ENCODE data around the gene VRK2. TPM values are rescaled to one million over a fixed set of nuclear protein-coding genes. Genes with fewer than 3 reads are reported as not detected.

VRK2 gene
- total and polyA plus RNA-seq, 2 experiments from 2014 or later, result 19.0 to 22.5 TPM

DNA sequence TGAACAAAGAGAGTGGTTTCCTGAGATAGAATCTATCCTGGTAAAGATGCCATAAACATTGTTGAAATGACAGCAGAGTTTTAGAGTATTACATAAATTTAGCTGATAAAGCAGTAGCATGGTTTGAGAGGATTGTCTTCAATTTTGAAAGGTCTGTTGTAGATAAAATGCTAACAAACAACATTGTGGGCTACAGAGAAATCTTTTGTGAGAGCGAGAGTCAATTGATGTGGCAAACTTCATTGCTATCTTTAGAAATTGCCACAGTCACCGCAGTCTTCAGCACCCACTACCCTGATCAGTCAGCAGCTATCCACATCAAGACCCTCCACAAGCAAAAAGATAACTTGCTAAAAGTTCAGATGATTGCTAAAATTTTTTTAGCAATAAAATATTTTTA, 17.5 kb downstream of the VRK2 start (continued):
- TF ChIP-seq, protein P1, sequence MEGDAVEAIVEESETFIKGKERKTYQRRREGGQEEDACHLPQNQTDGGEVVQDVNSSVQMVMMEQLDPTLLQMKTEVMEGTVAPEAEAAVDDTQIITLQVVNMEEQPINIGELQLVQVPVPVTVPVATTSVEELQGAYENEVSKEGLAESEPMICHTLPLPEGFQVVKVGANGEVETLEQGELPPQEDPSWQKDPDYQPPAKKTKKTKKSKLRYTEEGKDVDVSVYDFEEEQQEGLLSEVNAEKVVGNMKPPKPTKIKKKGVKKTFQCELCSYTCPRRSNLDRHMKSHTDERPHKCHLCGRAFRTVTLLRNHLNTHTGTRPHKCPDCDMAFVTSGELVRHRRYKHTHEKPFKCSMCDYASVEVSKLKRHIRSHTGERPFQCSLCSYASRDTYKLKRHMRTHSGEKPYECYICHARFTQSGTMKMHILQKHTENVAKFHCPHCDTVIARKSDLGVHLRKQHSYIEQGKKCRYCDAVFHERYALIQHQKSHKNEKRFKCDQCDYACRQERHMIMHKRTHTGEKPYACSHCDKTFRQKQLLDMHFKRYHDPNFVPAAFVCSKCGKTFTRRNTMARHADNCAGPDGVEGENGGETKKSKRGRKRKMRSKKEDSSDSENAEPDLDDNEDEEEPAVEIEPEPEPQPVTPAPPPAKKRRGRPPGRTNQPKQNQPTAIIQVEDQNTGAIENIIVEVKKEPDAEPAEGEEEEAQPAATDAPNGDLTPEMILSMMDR (conservative IDR thresholded peaks at IDR 0.05; ENCODE audit: low read depth in 2 of 2), result no peak
- no peak for TF ChIP-seq ZNF331 (CRISPR knock-in tag; IDR thresholded peaks at IDR 0.05; ENCODE audit: low read depth)
- TF ChIP-seq POLR2AphosphoS5 (IDR thresholded peaks at IDR 0.05; ENCODE audit: low read depth), result no peak
- no peak for TF ChIP-seq NANOG (IDR thresholded peaks at IDR 0.05; ENCODE audit: borderline replicate concordance)
- TF ChIP-seq, protein P2, sequence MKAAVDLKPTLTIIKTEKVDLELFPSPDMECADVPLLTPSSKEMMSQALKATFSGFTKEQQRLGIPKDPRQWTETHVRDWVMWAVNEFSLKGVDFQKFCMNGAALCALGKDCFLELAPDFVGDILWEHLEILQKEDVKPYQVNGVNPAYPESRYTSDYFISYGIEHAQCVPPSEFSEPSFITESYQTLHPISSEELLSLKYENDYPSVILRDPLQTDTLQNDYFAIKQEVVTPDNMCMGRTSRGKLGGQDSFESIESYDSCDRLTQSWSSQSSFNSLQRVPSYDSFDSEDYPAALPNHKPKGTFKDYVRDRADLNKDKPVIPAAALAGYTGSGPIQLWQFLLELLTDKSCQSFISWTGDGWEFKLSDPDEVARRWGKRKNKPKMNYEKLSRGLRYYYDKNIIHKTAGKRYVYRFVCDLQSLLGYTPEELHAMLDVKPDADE (IDR thresholded peaks at IDR 0.05), result no peak
- TF ChIP-seq EZH2phosphoT487 (IDR thresholded peaks at IDR 0.05; ENCODE audit: unreplicated experiment), result no peak
- TF ChIP-seq EZH2 (IDR thresholded peaks at IDR 0.05; ENCODE audit: low read depth, unreplicated experiment), result no peak
- TF ChIP-seq CREB1 (CRISPR knock-in tag; IDR thresholded peaks at IDR 0.05; ENCODE audit: low read depth), result no peak
- no peak for TF ChIP-seq JUNB (IDR thresholded peaks at IDR 0.05; ENCODE audit: unreplicated experiment)
- TF ChIP-seq, protein P3, sequence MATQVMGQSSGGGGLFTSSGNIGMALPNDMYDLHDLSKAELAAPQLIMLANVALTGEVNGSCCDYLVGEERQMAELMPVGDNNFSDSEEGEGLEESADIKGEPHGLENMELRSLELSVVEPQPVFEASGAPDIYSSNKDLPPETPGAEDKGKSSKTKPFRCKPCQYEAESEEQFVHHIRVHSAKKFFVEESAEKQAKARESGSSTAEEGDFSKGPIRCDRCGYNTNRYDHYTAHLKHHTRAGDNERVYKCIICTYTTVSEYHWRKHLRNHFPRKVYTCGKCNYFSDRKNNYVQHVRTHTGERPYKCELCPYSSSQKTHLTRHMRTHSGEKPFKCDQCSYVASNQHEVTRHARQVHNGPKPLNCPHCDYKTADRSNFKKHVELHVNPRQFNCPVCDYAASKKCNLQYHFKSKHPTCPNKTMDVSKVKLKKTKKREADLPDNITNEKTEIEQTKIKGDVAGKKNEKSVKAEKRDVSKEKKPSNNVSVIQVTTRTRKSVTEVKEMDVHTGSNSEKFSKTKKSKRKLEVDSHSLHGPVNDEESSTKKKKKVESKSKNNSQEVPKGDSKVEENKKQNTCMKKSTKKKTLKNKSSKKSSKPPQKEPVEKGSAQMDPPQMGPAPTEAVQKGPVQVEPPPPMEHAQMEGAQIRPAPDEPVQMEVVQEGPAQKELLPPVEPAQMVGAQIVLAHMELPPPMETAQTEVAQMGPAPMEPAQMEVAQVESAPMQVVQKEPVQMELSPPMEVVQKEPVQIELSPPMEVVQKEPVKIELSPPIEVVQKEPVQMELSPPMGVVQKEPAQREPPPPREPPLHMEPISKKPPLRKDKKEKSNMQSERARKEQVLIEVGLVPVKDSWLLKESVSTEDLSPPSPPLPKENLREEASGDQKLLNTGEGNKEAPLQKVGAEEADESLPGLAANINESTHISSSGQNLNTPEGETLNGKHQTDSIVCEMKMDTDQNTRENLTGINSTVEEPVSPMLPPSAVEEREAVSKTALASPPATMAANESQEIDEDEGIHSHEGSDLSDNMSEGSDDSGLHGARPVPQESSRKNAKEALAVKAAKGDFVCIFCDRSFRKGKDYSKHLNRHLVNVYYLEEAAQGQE (IDR thresholded peaks at IDR 0.05; ENCODE audit: unreplicated experiment), result no peak
- no peak for TF ChIP-seq ZNF114 (CRISPR knock-in tag; IDR thresholded peaks at IDR 0.05)

DNA sequence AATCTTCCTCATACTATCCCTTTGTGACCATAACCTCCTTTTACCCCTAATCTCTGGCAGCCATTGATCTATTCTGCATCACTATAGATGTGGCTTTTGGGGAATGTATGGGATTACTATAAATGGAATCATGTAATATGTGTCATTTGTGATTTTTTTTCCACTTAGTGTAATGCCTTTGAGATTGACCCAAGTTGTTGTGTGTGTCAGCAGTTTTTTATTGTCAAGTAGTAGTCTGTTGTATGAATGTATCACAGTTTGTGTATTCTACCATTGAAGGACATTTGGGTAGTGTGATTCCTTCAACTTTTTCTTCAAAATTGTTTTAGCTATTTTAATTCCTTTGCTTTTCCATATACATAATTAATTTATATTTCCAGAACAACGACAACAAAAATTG, 18.6 kb downstream of the VRK2 start:
- no peaks in the 10 kb centered on the region for H3K27me3 ChIP-seq (ENCODE audit: insufficient read depth)
- Mint-ChIP-seq H3K4me1 (no peaks in the 10 kb centered on the region), H3K27ac (no peak overlapping the region), H3K36me3 (ENCODE audit: low read depth) (0 out of 3 replicates have a peak, but pooled peaks cover 3% of the 10 kb centered on the region), H3K9me3 (no peaks in the 10 kb centered on the region), H3K4me3 (no peak overlapping the region), H3K27me3 (ENCODE audit: insufficient read depth, low read depth, poor library complexity) (no peaks in the 10 kb centered on the region)
- H3K79me2 ChIP-seq (replicated peaks; ENCODE audit: insufficient read depth), result no peaks in the 10 kb centered on the region
- H3K4me1 ChIP-seq (ENCODE audit: insufficient read depth), result no peaks in the 10 kb centered on the region
- H3K4me3 ChIP-seq, result no peak overlapping the region
- no peaks in the 10 kb centered on the region for H4K20me1 ChIP-seq (replicated peaks; ENCODE audit: insufficient read depth)
- ATAC-seq (no peak), DNase-seq (ENCODE audit: low spot score) (no peak)
- no peaks in the 10 kb centered on the region for H3K9me2 ChIP-seq (ENCODE audit: insufficient read depth)
- H3K27ac ChIP-seq (ENCODE audit: low read depth), result no peak overlapping the region
- no peaks in the 10 kb centered on the region for H3K36me3 ChIP-seq (ENCODE audit: insufficient read depth)
- TF ChIP-seq, protein P4, sequence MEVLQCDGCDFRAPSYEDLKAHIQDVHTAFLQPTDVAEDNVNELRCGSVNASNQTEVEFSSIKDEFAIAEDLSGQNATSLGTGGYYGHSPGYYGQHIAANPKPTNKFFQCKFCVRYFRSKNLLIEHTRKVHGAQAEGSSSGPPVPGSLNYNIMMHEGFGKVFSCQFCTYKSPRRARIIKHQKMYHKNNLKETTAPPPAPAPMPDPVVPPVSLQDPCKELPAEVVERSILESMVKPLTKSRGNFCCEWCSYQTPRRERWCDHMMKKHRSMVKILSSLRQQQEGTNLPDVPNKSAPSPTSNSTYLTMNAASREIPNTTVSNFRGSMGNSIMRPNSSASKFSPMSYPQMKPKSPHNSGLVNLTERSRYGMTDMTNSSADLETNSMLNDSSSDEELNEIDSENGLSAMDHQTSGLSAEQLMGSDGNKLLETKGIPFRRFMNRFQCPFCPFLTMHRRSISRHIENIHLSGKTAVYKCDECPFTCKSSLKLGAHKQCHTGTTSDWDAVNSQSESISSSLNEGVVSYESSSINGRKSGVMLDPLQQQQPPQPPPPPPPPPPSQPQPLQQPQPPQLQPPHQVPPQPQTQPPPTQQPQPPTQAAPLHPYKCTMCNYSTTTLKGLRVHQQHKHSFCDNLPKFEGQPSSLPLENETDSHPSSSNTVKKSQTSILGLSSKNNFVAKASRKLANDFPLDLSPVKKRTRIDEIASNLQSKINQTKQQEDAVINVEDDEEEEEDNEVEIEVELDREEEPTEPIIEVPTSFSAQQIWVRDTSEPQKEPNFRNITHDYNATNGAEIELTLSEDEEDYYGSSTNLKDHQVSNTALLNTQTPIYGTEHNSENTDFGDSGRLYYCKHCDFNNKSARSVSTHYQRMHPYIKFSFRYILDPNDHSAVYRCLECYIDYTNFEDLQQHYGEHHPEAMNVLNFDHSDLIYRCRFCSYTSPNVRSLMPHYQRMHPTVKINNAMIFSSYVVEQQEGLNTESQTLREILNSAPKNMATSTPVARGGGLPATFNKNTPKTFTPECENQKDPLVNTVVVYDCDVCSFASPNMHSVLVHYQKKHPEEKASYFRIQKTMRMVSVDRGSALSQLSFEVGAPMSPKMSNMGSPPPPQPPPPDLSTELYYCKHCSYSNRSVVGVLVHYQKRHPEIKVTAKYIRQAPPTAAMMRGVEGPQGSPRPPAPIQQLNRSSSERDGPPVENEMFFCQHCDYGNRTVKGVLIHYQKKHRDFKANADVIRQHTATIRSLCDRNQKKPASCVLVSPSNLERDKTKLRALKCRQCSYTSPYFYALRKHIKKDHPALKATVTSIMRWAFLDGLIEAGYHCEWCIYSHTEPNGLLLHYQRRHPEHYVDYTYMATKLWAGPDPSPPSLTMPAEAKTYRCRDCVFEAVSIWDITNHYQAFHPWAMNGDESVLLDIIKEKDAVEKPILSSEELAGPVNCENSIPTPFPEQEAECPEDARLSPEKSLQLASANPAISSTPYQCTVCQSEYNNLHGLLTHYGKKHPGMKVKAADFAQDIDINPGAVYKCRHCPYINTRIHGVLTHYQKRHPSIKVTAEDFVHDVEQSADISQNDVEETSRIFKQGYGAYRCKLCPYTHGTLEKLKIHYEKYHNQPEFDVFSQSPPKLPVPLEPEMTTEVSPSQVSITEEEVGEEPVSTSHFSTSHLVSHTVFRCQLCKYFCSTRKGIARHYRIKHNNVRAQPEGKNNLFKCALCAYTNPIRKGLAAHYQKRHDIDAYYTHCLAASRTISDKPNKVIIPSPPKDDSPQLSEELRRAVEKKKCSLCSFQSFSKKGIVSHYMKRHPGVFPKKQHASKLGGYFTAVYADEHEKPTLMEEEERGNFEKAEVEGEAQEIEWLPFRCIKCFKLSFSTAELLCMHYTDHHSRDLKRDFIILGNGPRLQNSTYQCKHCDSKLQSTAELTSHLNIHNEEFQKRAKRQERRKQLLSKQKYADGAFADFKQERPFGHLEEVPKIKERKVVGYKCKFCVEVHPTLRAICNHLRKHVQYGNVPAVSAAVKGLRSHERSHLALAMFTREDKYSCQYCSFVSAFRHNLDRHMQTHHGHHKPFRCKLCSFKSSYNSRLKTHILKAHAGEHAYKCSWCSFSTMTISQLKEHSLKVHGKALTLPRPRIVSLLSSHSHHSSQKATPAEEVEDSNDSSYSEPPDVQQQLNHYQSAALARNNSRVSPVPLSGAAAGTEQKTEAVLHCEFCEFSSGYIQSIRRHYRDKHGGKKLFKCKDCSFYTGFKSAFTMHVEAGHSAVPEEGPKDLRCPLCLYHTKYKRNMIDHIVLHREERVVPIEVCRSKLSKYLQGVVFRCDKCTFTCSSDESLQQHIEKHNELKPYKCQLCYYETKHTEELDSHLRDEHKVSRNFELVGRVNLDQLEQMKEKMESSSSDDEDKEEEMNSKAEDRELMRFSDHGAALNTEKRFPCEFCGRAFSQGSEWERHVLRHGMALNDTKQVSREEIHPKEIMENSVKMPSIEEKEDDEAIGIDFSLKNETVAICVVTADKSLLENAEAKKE (CRISPR knock-in tag; IDR thresholded peaks at IDR 0.05), result no peak
- H2AFZ ChIP-seq, result no peak overlapping the region
- no peaks in the 10 kb centered on the region for H3F3A ChIP-seq (replicated peaks; ENCODE audit: low read depth)
- H3K4me2 ChIP-seq, result no peak overlapping the region

Measured in GM23338 (cell line).